ENCODE results near the gene SERPINB3.
A peak's percentile ranks its signal among the peaks of the same experiment; 100 is the strongest.

The SERPINB3 gene

GRCh38 chr18:63683152-63683551, 21.5 kb upstream of the SERPINB3 start:
- no peak for TF ChIP-seq RARB (CRISPR knock-in tag; IDR thresholded peaks at IDR 0.05)
- no peak for TF ChIP-seq PPARA (CRISPR knock-in tag; IDR thresholded peaks at IDR 0.05; ENCODE audit: borderline replicate concordance)
- no peak for TF ChIP-seq CSDC2 (CRISPR knock-in tag; IDR thresholded peaks at IDR 0.05)
- TF ChIP-seq OSR1 (CRISPR knock-in tag; IDR thresholded peaks at IDR 0.05) = no peak
- no peak for TF ChIP-seq ZNF70 (CRISPR knock-in tag; IDR thresholded peaks at IDR 0.05)
- TF ChIP-seq TCF4 (CRISPR knock-in tag; IDR thresholded peaks at IDR 0.05; ENCODE audit: borderline replicate concordance) = no peak
- peak; percentile 45; the same call in 2 of the 3 replicates for ATAC-seq

- ATAC-seq = no peak
- no peak for TF ChIP-seq ZNF70 (CRISPR knock-in tag; IDR thresholded peaks at IDR 0.05)
- TF ChIP-seq ZNF565 (CRISPR knock-in tag; conservative IDR thresholded peaks at IDR 0.05; ENCODE audit: low read depth) = no peak
- no peak for TF ChIP-seq PATZ1 (CRISPR knock-in tag; IDR thresholded peaks at IDR 0.05; ENCODE audit: borderline replicate concordance)
- TF ChIP-seq TCF4 (CRISPR knock-in tag; IDR thresholded peaks at IDR 0.05; ENCODE audit: borderline replicate concordance) = no peak
- no peak for TF ChIP-seq CSDC2 (CRISPR knock-in tag; IDR thresholded peaks at IDR 0.05)
- TF ChIP-seq SNAI2 (CRISPR knock-in tag; IDR thresholded peaks at IDR 0.05) = no peak
- TF ChIP-seq GLIS3 (CRISPR knock-in tag; IDR thresholded peaks at IDR 0.05) = no peak
- TF ChIP-seq OSR1 (CRISPR knock-in tag; IDR thresholded peaks at IDR 0.05) = no peak
- no peak for TF ChIP-seq POU6F1 (CRISPR knock-in tag; IDR thresholded peaks at IDR 0.05; ENCODE audit: borderline replicate concordance, low read depth)
- TF ChIP-seq ZC3H10 (CRISPR knock-in tag; IDR thresholded peaks at IDR 0.05) = no peak
- no peak for TF ChIP-seq RARB (CRISPR knock-in tag; IDR thresholded peaks at IDR 0.05)
- no peak for TF ChIP-seq ZFP3 (CRISPR knock-in tag; IDR thresholded peaks at IDR 0.05)
- TF ChIP-seq ZFP30 (CRISPR knock-in tag; IDR thresholded peaks at IDR 0.05) = no peak
- TF ChIP-seq ARNTL (CRISPR knock-in tag; IDR thresholded peaks at IDR 0.05; ENCODE audit: borderline replicate concordance, low read depth) = no peak
- TF ChIP-seq PPARA (CRISPR knock-in tag; IDR thresholded peaks at IDR 0.05; ENCODE audit: borderline replicate concordance) = no peak
- TF ChIP-seq BACH2 (CRISPR knock-in tag; IDR thresholded peaks at IDR 0.05; ENCODE audit: borderline replicate concordance) = no peak
Measured at GRCh38 chr18:63681449-63682340, 20.0 kb upstream of the SERPINB3 start.

- TF ChIP-seq ISL1 (CRISPR knock-in tag; IDR thresholded peaks at IDR 0.05) (no peak), ZNF70 (CRISPR knock-in tag; IDR thresholded peaks at IDR 0.05) (no peak), CREB5 (CRISPR knock-in tag; IDR thresholded peaks at IDR 0.05; ENCODE audit: low read depth) (no peak), SNAI2 (CRISPR knock-in tag; IDR thresholded peaks at IDR 0.05) (no peak), TSHZ2 (CRISPR knock-in tag; IDR thresholded peaks at IDR 0.05) (no peak), RARB (CRISPR knock-in tag; IDR thresholded peaks at IDR 0.05) (no peak), ESRRG (CRISPR knock-in tag; IDR thresholded peaks at IDR 0.05) (no peak)
- ATAC-seq = no peak
Measured at GRCh38 chr18:63679820-63680606, 18.3 kb upstream of the SERPINB3 start.

All from SK-N-SH treated with all-trans-retinoic acid at 6 μM for 48 hours (cell line).